Placental pericyte (primary cell): Measurements from ENCODE around the gene TOMM7. TPM values are rescaled to one million over a fixed set of nuclear protein-coding genes. Genes with fewer than 3 reads are reported as not detected.

Experiments
- small RNA-seq: library from RNA; depleted of rRNA; stranded (forward); fragments of <200 nt; gene quantifications from one replicate; pipeline ENCODE3, GENCODE V24; 2012; ENCODE audit warnings: low replicate concordance
- total RNA-seq: library from RNA; depleted of rRNA; stranded (reverse); fragments of >200 nt; gene quantifications from 2 replicates; pipeline ENCODE4 v1.2.3, GENCODE V29; 2012

TOMM7 gene
- 67.4 and 134 TPM in 2 replicates for total RNA-seq

GRCh38 chr7:22822486-22823141 is at the start of gene TOMM7:
TSS of gene TOMM7 (minus strand) at chr7:22822849. CDS start at chr7:22822779, 70 bp downstream.

Small RNA genes within 50 kb of the gene (small RNA-seq; reads per million reads assigned to genes)
- gene SNORD93: 84.0 reads per million, percentile 98 among the genes with 10 or more reads in this experiment

Other genes starting within 250 kb of the TOMM7 start
- gene IL6, start 95.6 kb downstream of the TOMM7 start, total RNA-seq: 64.7 and 659 TPM in 2 replicates
- 74.0 and 136 TPM in 2 replicates for gene HYCC1, start 191.3 kb upstream of the TOMM7 start, total RNA-seq